Heart left ventricle (tissue), 16 donors: ENCODE results near the gene TMIGD3. TPM values are rescaled to one million over a fixed set of nuclear protein-coding genes. Genes with fewer than 3 reads are reported as not detected.

Source experiments
- ATAC-seq, 4 donors: fragments of 200-7000 bp; cut with Tn5 transposase; one replicate each; pipeline ENCODE4 v1.9.1; 2020 to 2022; ENCODE audit warnings: moderate library complexity in 4 of 4, mild to moderate bottlenecking in 3 of 4, moderate number of reproducible peaks in 1 of 4
- DNase-seq, 5 donors: peaks; one replicate each; pipeline ENCODE4 v3.0.0-alpha.2; 2020
- H3K27ac ChIP-seq, 12 donors: fragments of 200-600 bp; sonication (generic) in 4 of 12; one replicate each; pipeline versions ENCODE4 v1.5.0 to v1.8.0; 2016 to 2022; ENCODE audit warnings: mild to moderate bottlenecking in 2 of 12
- H3K27me3 ChIP-seq, 9 donors: fragments of 200-600 bp; sonication (generic) in 2 of 9; one replicate each; pipeline versions ENCODE4 v1.5.1 to v1.8.0; 2016 to 2022; ENCODE audit warnings: mild to moderate bottlenecking in 3 of 9
- H3K36me3 ChIP-seq, 9 donors: fragments of 200-600 bp; sonication (generic) in 2 of 9; one replicate each; pipeline versions ENCODE4 v1.5.0 to v1.8.0; 2018 to 2022; ENCODE audit warnings: mild to moderate bottlenecking in 2 of 9
- H3K4me1 ChIP-seq, 12 donors: fragments of 200-600 bp; sonication (generic) in 4 of 12; one replicate each; pipeline versions ENCODE4 v1.5.0 to v1.8.0; 2016 to 2022; ENCODE audit warnings: mild to moderate bottlenecking in 3 of 12
- H3K4me3 ChIP-seq, 12 donors: fragments of 200-600 bp; sonication (generic) in 4 of 12; one replicate each; pipeline versions ENCODE4 v1.5.0 to v1.8.0; 2017 to 2022; ENCODE audit warnings: mild to moderate bottlenecking in 9 of 12, moderate library complexity in 4 of 12
- H3K9me3 ChIP-seq, 12 donors: fragments of 200-600 bp; sonication (generic) in 4 of 12; one replicate each; pipeline versions ENCODE4 v1.5.0 to v1.8.0; 2016 to 2022; ENCODE audit warnings: mild to moderate bottlenecking in 1 of 12
- POLR2A ChIP-seq, 2 donors: fragments of 450-650 bp; IDR thresholded peaks; one replicate each; pipeline ENCODE4 v1.6.1; 2017; ENCODE audit warnings: antibody characterized with exemption in 2 of 2, mild to moderate bottlenecking in 2 of 2, moderate library complexity in 2 of 2
- WGBS, 4 donors: extraction: QIAGEN DNeasy Blood & Tissue Kit in 2 of 4; methylation state at CpG; one replicate each; pipeline versions ENCODE4 v1.1.5 to v1.1.7; 2013 to 2018; 5-methylcytosine and 5-hydroxymethylcytosine counted together
- intact Hi-C, 10 donors: fragments of 100-400 bp; cut with DNase I; formaldehyde crosslinking; loops; one replicate each; pipeline versions ENCODE4 v1.11.1 to v1.14.2; 2022
- polyA plus RNA-seq, 2 donors: library from polyadenylated mRNA; stranded (reverse); fragments of 200-250 nt; gene quantifications; one replicate each; pipeline ENCODE4 v1.2.3, GENCODE V29; 2013
- total RNA-seq, 9 donors: library from RNA; depleted of rRNA in 2 of 9; stranded (reverse); fragments of >200 nt in 2 of 9; fragmentation: NEBNext Ultra II Directional in 3 of 9; extraction: Animal tissue kit (Norgen Biotek cat#: 25700) in 3 of 9; gene quantifications; one replicate each; pipeline versions ENCODE4 v1.1.0 to v1.2.4, GENCODE V29; 2016 to 2023
- TF ChIP-seq, protein P1 (sequence below), 12 donors: fragments of 200-600 bp; sonication (generic) in 4 of 12; IDR thresholded peaks; one replicate each; pipeline versions ENCODE4 v1.5.0 to v1.8.0; 2018 to 2022; ENCODE audit warnings: antibody characterized with exemption in 12 of 12, mild to moderate bottlenecking in 5 of 12
- donor health status: ischemic (EF 13 %, LVEDD 7.1; RV severe dilation, severe dysfunction).
- donor health status: healthy with polysubstance abuse.
- donor health status: DM: no; HTN: yes; CAD: no.
- donor health status: DM: no; HTN: no; CAD: no.
- donor health status: ischemic (EF 25% LVEDD 6.9; RV normal size, moderate dysfunction).
- donor health status: ischemic (EF 25% LVEDD 5.7; RV mildly dilated, moderate dysfunction).
- donor health status: healthy.
- donor health status: DM: yes; HTN: yes; CAD: no.
- donor health status: ischemic (EF 35%, LVEDD 5.7; RV mildly dilated, moderate dysfunction).
- donor health status: nonischemic (EF 11% LVEDD 7.7; RV severe dilation, severe dysfunction).
- donor health status: DM: yes; HTN: yes; CAD: no.
- donor health status: PGD.
- donor health status: ischemic (EF 29% LVEDD 5.4; RV normal size, mild dysfunction).
- donor health status: nonischemic (EF 23%, LVEDD 6.1; RV moderate dilation, normal function).

TMIGD3 gene
- total and polyA plus RNA-seq, 11 donors: 0.46 to 26.4 (median 1.4) TPM; not detected in 2

DNA sequence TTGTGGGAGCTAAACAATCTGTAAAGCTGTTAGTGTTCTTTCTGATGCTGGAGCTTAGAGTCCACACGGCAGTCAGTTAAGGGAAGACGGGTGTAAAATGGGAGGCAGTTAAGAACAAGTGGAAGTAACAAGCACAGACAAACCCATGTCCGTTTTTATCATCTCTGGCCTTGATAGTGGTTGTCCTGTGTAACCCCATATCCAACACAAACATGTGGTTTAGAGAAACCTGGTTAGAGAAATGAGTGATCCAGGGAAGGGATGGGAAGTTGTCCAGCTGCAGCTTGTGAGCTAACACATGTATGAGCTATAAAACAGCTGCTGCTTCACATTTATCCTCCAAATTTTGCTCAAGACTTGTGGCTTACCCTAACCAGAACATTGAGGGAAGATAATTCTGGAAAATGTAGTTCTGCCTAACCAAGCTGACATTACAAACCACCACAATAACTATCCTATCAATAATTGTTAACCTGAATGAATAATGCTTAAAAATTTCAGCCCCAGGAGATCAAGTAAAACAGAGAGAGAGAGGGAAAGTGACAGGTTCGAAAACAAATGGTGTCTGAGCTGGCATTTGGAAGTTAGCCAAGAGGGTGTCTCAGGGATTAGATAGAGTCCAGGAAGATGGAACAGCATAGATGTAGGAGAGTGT, 40.3 kb downstream of the TMIGD3 start:
- WGBS, 4 donors: 32 to 57% (median 48%) methylated on average over 4 of the region's 4 CpGs
- no peak overlapping the region for H3K4me3 ChIP-seq
- DNase-seq (no peak), ATAC-seq (peak; percentile 8 to 53 (median 39))
- H3K36me3 ChIP-seq: peaks cover under 1 to 98% (median 62%) of the 10 kb centered on the region in 9 donors
- H3K27ac ChIP-seq: peak overlapping the region in 1 of 12 donors; percentile 49
- intact Hi-C loops: no loop called here
- no peaks in the 10 kb centered on the region for H3K27me3 ChIP-seq
- H3K4me1 ChIP-seq: peaks cover 0 to 26% (median 0%) of the 10 kb centered on the region in 12 donors
- H3K9me3 ChIP-seq: no peaks in the 10 kb centered on the region
- no peak for TF ChIP-seq POLR2A (IDR thresholded peaks at IDR 0.05)
- TF ChIP-seq, protein P1, sequence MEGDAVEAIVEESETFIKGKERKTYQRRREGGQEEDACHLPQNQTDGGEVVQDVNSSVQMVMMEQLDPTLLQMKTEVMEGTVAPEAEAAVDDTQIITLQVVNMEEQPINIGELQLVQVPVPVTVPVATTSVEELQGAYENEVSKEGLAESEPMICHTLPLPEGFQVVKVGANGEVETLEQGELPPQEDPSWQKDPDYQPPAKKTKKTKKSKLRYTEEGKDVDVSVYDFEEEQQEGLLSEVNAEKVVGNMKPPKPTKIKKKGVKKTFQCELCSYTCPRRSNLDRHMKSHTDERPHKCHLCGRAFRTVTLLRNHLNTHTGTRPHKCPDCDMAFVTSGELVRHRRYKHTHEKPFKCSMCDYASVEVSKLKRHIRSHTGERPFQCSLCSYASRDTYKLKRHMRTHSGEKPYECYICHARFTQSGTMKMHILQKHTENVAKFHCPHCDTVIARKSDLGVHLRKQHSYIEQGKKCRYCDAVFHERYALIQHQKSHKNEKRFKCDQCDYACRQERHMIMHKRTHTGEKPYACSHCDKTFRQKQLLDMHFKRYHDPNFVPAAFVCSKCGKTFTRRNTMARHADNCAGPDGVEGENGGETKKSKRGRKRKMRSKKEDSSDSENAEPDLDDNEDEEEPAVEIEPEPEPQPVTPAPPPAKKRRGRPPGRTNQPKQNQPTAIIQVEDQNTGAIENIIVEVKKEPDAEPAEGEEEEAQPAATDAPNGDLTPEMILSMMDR (IDR thresholded peaks at IDR 0.05): no peak

DNA sequence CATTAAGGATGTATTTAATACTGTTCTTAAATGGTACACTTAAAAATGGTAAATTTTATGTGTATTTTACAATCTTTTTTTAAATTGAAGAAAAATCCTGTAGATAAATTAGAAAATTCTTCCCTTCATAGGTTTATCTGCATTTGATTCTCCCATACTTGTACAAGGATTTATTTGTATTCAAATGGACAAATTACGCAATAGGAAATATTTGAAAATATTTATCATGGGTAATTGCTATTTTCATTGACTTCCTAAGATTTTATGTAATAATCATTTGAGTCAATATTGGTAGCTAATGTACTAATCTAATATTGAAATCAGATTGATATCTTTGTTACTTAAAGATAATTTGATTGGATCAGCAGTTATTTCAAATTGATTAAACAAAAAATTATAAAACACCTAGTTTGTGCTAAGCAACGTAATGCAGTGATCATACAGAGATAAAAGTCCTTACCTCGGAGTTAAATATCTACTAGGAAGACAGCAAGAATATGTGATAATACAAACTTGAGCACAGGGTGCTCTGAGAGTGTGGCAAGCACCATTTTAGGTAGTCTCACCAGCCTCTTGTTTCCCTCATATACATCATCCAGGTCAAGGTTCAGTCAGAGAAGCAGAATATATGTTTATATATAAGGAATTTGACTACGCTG, 40.9 kb downstream of the TMIGD3 start:
- TF ChIP-seq POLR2A (IDR thresholded peaks at IDR 0.05): no peak
- TF ChIP-seq, protein P1 (IDR thresholded peaks at IDR 0.05): no peak
- ATAC-seq: peak in 1 of 4 donors; percentile 17
- WGBS, 4 donors: 74 to 83% (median 79%) methylated on average over 4 of the region's 4 CpGs
- no peaks in the 10 kb centered on the region for H3K9me3 ChIP-seq
- H3K27me3 ChIP-seq: no peaks in the 10 kb centered on the region
- H3K36me3 ChIP-seq: peaks cover 0 to 98% (median 65%) of the 10 kb centered on the region in 9 donors
- peak overlapping the region in 1 of 12 donors; percentile 49 for H3K27ac ChIP-seq
- no peak for DNase-seq
- peaks cover 0 to 21% (median 0%) of the 10 kb centered on the region in 12 donors for H3K4me1 ChIP-seq
- no peak overlapping the region for H3K4me3 ChIP-seq
- intact Hi-C loops: no loop called here

DNA sequence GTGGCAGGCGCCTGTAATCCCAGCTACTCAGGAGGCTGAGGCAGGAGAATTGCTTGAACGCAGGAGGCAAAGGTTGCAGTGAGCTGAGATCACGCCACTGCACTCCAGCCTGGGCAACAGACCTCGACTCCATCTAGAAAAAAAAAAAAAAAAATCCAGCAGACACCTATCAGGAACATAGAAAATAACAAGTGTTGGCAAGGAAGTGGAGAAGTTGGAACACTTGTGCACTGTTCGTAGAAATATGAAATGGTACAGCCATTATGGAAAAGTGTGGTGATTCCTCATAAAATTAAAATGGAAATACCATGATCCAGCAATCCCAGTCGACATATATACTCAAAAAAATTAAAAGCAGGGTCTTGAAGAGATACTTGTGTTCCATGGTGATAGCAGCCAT, 41.7 kb downstream of the TMIGD3 start:
- H3K27me3 ChIP-seq: no peaks in the 10 kb centered on the region
- WGBS, 4 donors: 90 to 96% (median 93%) methylated on average over 6 of the region's 6 CpGs
- no peak overlapping the region for H3K27ac ChIP-seq
- TF ChIP-seq POLR2A (IDR thresholded peaks at IDR 0.05): no peak
- TF ChIP-seq, protein P1 (IDR thresholded peaks at IDR 0.05): no peak
- no peak for DNase-seq
- H3K4me1 ChIP-seq: peaks cover 0 to 20% (median 0%) of the 10 kb centered on the region in 12 donors
- intact Hi-C loops: no loop called here
- H3K36me3 ChIP-seq: peaks cover 3 to 99% (median 66%) of the 10 kb centered on the region in 9 donors
- H3K9me3 ChIP-seq: no peaks in the 10 kb centered on the region
- H3K4me3 ChIP-seq: no peak overlapping the region
- ATAC-seq: no peak

DNA sequence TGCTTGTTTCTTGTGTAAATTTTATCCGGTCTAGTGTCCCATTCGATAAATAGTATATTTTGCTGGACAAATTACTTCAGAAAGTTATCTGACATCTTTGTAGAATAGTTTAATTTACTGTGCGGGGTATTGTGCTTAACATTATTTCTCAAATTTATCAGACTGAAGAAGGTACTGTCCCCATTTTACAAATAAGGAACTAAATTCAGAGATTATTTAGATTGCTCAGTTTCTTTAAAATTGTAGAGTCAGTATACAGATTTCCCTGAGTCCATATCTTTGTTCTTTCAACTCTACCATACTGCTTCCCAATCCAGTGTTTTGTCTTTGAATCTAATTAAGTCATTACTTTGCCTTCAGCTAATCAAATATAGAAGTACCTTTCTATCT, 47.8 kb downstream of the TMIGD3 start:
- no peak for ATAC-seq
- intact Hi-C loops: no loop called here

More for the DNA sequence above, 47.8 kb downstream of the TMIGD3 start:
- peaks cover 7 to 98% (median 90%) of the 10 kb centered on the region in 9 donors for H3K36me3 ChIP-seq
- no peaks in the 10 kb centered on the region for H3K9me3 ChIP-seq
- H3K27ac ChIP-seq: no peak overlapping the region
- TF ChIP-seq, protein P1 (IDR thresholded peaks at IDR 0.05): no peak
- TF ChIP-seq POLR2A (IDR thresholded peaks at IDR 0.05): no peak
- H3K4me1 ChIP-seq: peaks cover under 1 to 61% (median 43%) of the 10 kb centered on the region in 12 donors
- 92 to 96% (median 93%) methylated on average over 3 of the region's 3 CpGs for WGBS, 4 donors
- DNase-seq: no peak
- no peaks in the 10 kb centered on the region for H3K27me3 ChIP-seq
- H3K4me3 ChIP-seq: no peak overlapping the region
